Loucy (cell line): ENCODE data around the gene CYP4Z1.
"Not testable (repeated sequence)": the region's sequence is repeated elsewhere in the genome, so short reads cannot be mapped to it uniquely, and the experiment has no call there.

Experiments used
- EZH2phosphoT487 ChIP-seq: fragments of 200-600 bp; IDR thresholded peaks from 2 replicates; pipeline ENCODE4 v1.6.1; 2018; ENCODE audit warnings: antibody characterized with exemption, mild to moderate bottlenecking, moderate library complexity, borderline replicate concordance
- TF ChIP-seq, protein P1 (sequence below): fragments of 200-600 bp; sonication (generic); conservative IDR thresholded peaks from 2 replicates; pipeline ENCODE4 v1.5.1; 2014; ENCODE audit warnings: mild to moderate bottlenecking, antibody characterized with exemption, low read length

DNA sequence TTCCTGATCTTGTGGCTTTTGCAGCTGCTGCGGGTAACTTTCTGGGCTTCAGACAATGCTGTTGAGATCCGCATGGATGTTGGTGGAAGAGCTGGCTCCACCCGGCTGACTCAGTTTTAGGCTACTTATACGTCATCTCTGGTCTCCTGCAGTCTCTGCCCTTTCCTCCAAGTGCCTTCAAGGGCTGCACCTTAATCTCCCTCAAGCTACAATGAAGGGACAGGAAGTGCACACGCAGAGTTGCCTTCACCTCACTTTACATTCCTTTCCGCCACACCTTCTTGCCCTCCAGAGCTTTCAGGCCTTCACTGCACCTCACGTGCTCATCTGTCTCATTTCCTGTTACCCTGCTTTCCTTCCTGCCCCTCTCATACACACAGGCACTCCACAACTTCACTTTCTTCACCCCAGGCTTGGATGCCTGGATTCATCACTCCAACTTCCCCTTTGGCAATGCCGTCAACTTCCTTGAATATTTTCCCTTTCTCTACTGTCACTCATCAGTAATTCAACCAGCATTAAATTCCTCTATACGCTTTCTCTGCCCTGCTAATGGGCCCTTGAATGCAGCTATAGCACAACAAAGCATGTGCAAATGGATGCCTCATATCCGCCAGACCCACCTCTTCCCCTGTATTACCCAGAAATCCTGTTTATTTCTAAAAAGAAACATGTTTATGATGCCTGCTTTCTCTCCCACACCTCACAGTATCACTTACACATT, 41.0 kb downstream of the CYP4Z1 start:
- TF ChIP-seq, protein P1, sequence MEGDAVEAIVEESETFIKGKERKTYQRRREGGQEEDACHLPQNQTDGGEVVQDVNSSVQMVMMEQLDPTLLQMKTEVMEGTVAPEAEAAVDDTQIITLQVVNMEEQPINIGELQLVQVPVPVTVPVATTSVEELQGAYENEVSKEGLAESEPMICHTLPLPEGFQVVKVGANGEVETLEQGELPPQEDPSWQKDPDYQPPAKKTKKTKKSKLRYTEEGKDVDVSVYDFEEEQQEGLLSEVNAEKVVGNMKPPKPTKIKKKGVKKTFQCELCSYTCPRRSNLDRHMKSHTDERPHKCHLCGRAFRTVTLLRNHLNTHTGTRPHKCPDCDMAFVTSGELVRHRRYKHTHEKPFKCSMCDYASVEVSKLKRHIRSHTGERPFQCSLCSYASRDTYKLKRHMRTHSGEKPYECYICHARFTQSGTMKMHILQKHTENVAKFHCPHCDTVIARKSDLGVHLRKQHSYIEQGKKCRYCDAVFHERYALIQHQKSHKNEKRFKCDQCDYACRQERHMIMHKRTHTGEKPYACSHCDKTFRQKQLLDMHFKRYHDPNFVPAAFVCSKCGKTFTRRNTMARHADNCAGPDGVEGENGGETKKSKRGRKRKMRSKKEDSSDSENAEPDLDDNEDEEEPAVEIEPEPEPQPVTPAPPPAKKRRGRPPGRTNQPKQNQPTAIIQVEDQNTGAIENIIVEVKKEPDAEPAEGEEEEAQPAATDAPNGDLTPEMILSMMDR: not testable (repeated sequence)
- not testable (repeated sequence) for TF ChIP-seq EZH2phosphoT487
